ENCODE results near the gene ARPP21.

Gene ARPP21

GRCh38 chr3:35641920-35642527 lies 2.7 kb downstream of the ARPP21 start:
- FAIRE-seq = no peak

GRCh38 chr3:35643495-35643894 lies 4.2 kb downstream of the ARPP21 start:
- no peak for FAIRE-seq

GRCh38 chr3:35644451-35644850 lies 5.1 kb downstream of the ARPP21 start:
- no peak for FAIRE-seq

GRCh38 chr3:35645189-35645588 lies 5.9 kb downstream of the ARPP21 start:
- no peak for FAIRE-seq

- no peak for FAIRE-seq
These were observed 6.8 kb downstream of the ARPP21 start for GRCh38 chr3:35646081-35646480.

GRCh38 chr3:35647461-35647860 lies 8.1 kb downstream of the ARPP21 start:
- FAIRE-seq = no peak

- no peak for FAIRE-seq
These were observed 9.0 kb downstream of the ARPP21 start for GRCh38 chr3:35648347-35648746.

- no peak for FAIRE-seq
These were observed 10.1 kb downstream of the ARPP21 start for GRCh38 chr3:35649405-35649804.

GRCh38 chr3:35651426-35651825 lies 12.1 kb downstream of the ARPP21 start:
- no peak for FAIRE-seq

- FAIRE-seq = no peak
These were observed 12.5 kb downstream of the ARPP21 start for GRCh38 chr3:35651851-35652250.

- no peak for FAIRE-seq
These were observed 14.0 kb downstream of the ARPP21 start for GRCh38 chr3:35653347-35653746.

GRCh38 chr3:35654476-35654875 lies 15.2 kb downstream of the ARPP21 start:
- FAIRE-seq = no peak

- no peak for FAIRE-seq
These were observed 19.4 kb downstream of the ARPP21 start for GRCh38 chr3:35658686-35659085.

- FAIRE-seq = no peak
These were observed 20.4 kb downstream of the ARPP21 start for GRCh38 chr3:35659768-35660167.

GRCh38 chr3:35663471-35663870 lies 24.1 kb downstream of the ARPP21 start:
- no peak for FAIRE-seq

GRCh38 chr3:35664460-35664919 lies 25.2 kb downstream of the ARPP21 start:
- no peak for FAIRE-seq

GRCh38 chr3:35665390-35666055 lies 26.2 kb downstream of the ARPP21 start:
- no peak for FAIRE-seq

GRCh38 chr3:35666888-35667287 lies 27.6 kb downstream of the ARPP21 start:
- no peak for FAIRE-seq

- FAIRE-seq = no peak
These were observed 31.2 kb downstream of the ARPP21 start for GRCh38 chr3:35670408-35670965.

- no peak for FAIRE-seq
These were observed 32.2 kb downstream of the ARPP21 start for GRCh38 chr3:35671483-35671882.

- FAIRE-seq = no peak
These were observed 33.7 kb downstream of the ARPP21 start for GRCh38 chr3:35673017-35673416.

GRCh38 chr3:35674451-35675109 lies 35.3 kb downstream of the ARPP21 start:
- FAIRE-seq = no peak

GRCh38 chr3:35675206-35675605 lies 35.9 kb downstream of the ARPP21 start:
- FAIRE-seq = no peak

GRCh38 chr3:35675621-35676020 lies 36.3 kb downstream of the ARPP21 start:
- FAIRE-seq = no peak

All from G401.6 (cell line).